Mesenchymal stem cell (in vitro differentiated cells and primary cell): ENCODE measurements around the gene DCTN4.

Source experiments
- DNase-seq: peaks from one replicate; pipeline ENCODE4 v3.0.0-alpha.2; 2013
- H2AFZ ChIP-seq: one replicate; pipeline ENCODE4 v1.6.1; 2013; ENCODE audit warnings: low read depth, mild to moderate bottlenecking, control low read depth, inconsistent platforms, low read length, moderate library complexity
- H2AK5ac ChIP-seq: 2 replicates; pipeline ENCODE4 v1.6.1; 2013; ENCODE audit warnings: low read length, moderate library complexity, mild to moderate bottlenecking, inconsistent platforms; ENCODE audit not compliant: severe bottlenecking
- H2BK120ac ChIP-seq: one replicate; pipeline ENCODE4 v1.6.1; 2013; ENCODE audit warnings: low read depth, mild to moderate bottlenecking, inconsistent platforms, low read length, moderate library complexity
- H2BK12ac ChIP-seq, 2 experiments: one replicate each; pipeline ENCODE4 v1.6.1; 2013; ENCODE audit warnings: inconsistent platforms in 2 of 2, low read length in 2 of 2, mild to moderate bottlenecking in 2 of 2, moderate library complexity in 2 of 2, control low read depth in 1 of 2
- H2BK15ac ChIP-seq: one replicate; pipeline ENCODE4 v1.6.1; 2013; ENCODE audit warnings: mild to moderate bottlenecking, low read depth, inconsistent platforms; ENCODE audit not compliant: poor library complexity, severe bottlenecking
- H2BK5ac ChIP-seq: 2 replicates; pipeline ENCODE4 v1.6.1; 2013; ENCODE audit warnings: low read depth, mild to moderate bottlenecking, low read length, control low read depth, inconsistent platforms; ENCODE audit not compliant: poor library complexity, severe bottlenecking
- H3K14ac ChIP-seq, 2 experiments: one replicate each; pipeline ENCODE4 v1.6.1; 2013; ENCODE audit warnings: inconsistent platforms in 2 of 2, low read length in 2 of 2, control low read depth in 1 of 2, mild to moderate bottlenecking in 1 of 2, moderate library complexity in 1 of 2
- H3K18ac ChIP-seq, 2 experiments: one replicate each; pipeline ENCODE4 v1.6.1; 2013; ENCODE audit warnings: inconsistent platforms in 2 of 2, low read length in 2 of 2, control low read depth in 1 of 2, low read depth in 1 of 2, mild to moderate bottlenecking in 1 of 2
- H3K23ac ChIP-seq, 2 experiments: one replicate each; pipeline ENCODE4 v1.6.1; 2013; ENCODE audit warnings: inconsistent platforms in 2 of 2, low read length in 2 of 2, mild to moderate bottlenecking in 2 of 2, moderate library complexity in 2 of 2, control low read depth in 1 of 2
- H3K27ac ChIP-seq: 2 replicates; pipeline ENCODE4 v1.5.1; 2013; ENCODE audit warnings: mild to moderate bottlenecking, moderate library complexity, low read length, control low read depth, inconsistent platforms; ENCODE audit not compliant: poor library complexity, severe bottlenecking
- H3K27me3 ChIP-seq, 2 experiments: 2 replicates each; pipeline versions ENCODE4 v1.6.1 to v1.7.0; 2013; ENCODE audit warnings: low read length in 2 of 2, mild to moderate bottlenecking in 2 of 2, moderate library complexity in 2 of 2, control low read depth in 1 of 2, inconsistent platforms in 1 of 2; ENCODE audit not compliant: control insufficient read depth in 1 of 2, insufficient read depth in 1 of 2
- H3K36me3 ChIP-seq, 2 experiments: 2 replicates each; pipeline versions ENCODE4 v1.6.1 to v1.7.0; 2013; ENCODE audit warnings: low read length in 2 of 2, control low read depth in 1 of 2, inconsistent platforms in 1 of 2, low read depth in 1 of 2, mild to moderate bottlenecking in 1 of 2; ENCODE audit not compliant: insufficient read depth in 2 of 2, control insufficient read depth in 1 of 2
- H3K4ac ChIP-seq, 2 experiments: one replicate each; pipeline ENCODE4 v1.6.1; 2013; ENCODE audit warnings: inconsistent platforms in 2 of 2, low read length in 2 of 2, mild to moderate bottlenecking in 2 of 2, moderate library complexity in 2 of 2, control low read depth in 1 of 2, low read depth in 1 of 2
- H3K4me1 ChIP-seq: 2 replicates; pipeline ENCODE4 v1.6.1; 2013; ENCODE audit warnings: low read depth, low read length, control low read depth; ENCODE audit not compliant: control insufficient read depth, insufficient read depth
- H3K4me2 ChIP-seq: 2 replicates; pipeline ENCODE4 v1.6.1; 2013; ENCODE audit warnings: low read length, mild to moderate bottlenecking, inconsistent platforms; ENCODE audit not compliant: poor library complexity, severe bottlenecking
- H3K4me3 ChIP-seq, 2 experiments: 2 replicates each; pipeline versions ENCODE4 v1.5.1 to v1.7.0; 2013; ENCODE audit warnings: low read length in 2 of 2, mild to moderate bottlenecking in 2 of 2, control low read depth in 1 of 2, low read depth in 1 of 2; ENCODE audit not compliant: insufficient read depth in 1 of 2
- H3K79me1 ChIP-seq: replicated peaks from 2 replicates; pipeline ENCODE4 v1.6.1; 2013; ENCODE audit warnings: mild to moderate bottlenecking, control low read depth, low read length, inconsistent platforms; ENCODE audit not compliant: poor library complexity, severe bottlenecking
- H3K9ac ChIP-seq: 2 replicates; pipeline ENCODE4 v1.7.0; 2013; ENCODE audit warnings: mild to moderate bottlenecking, low read length, moderate library complexity
- H3K9me3 ChIP-seq: 2 replicates; pipeline ENCODE4 v1.7.0; 2013; ENCODE audit warnings: mild to moderate bottlenecking, low read length; ENCODE audit not compliant: control insufficient read depth
- H4K8ac ChIP-seq: one replicate; pipeline ENCODE4 v1.6.1; 2013; ENCODE audit warnings: inconsistent platforms, mild to moderate bottlenecking, low read length, moderate library complexity
- H4K91ac ChIP-seq: one replicate; pipeline ENCODE4 v1.6.1; 2013; ENCODE audit warnings: mild to moderate bottlenecking, low read length, inconsistent platforms
- WGBS: methylation state at CpG from one replicate; pipeline ENCODE4 v1.1.7; 2013; ENCODE audit warnings: mixed read lengths; 5-methylcytosine and 5-hydroxymethylcytosine counted together

DCTN4 gene

GRCh38 chr5:150663936-150664335 is 94.9 kb downstream of the DCTN4 start:
- Histone ChIP-seq H3K27ac (no peak overlapping the region), H2AFZ (no peak overlapping the region), H3K27me3 (peaks cover 16 to 24% of the 10 kb centered on the region in 2 experiments), H3K14ac (no peak overlapping the region), H3K23ac (no peak overlapping the region), H3K4me3 (no peak overlapping the region), H3K36me3 (no peaks in the 10 kb centered on the region), H2BK15ac (no peak overlapping the region), H2BK5ac (no peak overlapping the region), H3K79me1 (no peaks in the 10 kb centered on the region), H3K4me1 (peaks cover 6% of the 10 kb centered on the region), H3K4me2 (no peak overlapping the region), H2BK120ac (no peak overlapping the region), H2AK5ac (no peak overlapping the region), H4K91ac (no peak overlapping the region), H3K9ac (no peak overlapping the region), H3K9me3 (no peaks in the 10 kb centered on the region), H3K4ac (no peak overlapping the region), H4K8ac (no peak overlapping the region), H3K18ac (no peak overlapping the region), H2BK12ac (no peak overlapping the region)
- no peak for DNase-seq
- 87% methylated on average over 3 of the region's 3 CpGs for WGBS

- DNase-seq, result no peak
- Histone ChIP-seq H3K79me1 (no peaks in the 10 kb centered on the region), H4K8ac (no peak overlapping the region), H2BK12ac (no peak overlapping the region), H3K23ac (no peak overlapping the region), H2AFZ (no peak overlapping the region), H3K4me1 (peaks cover 6% of the 10 kb centered on the region), H2BK5ac (no peak overlapping the region), H3K14ac (no peak overlapping the region), H3K36me3 (no peaks in the 10 kb centered on the region), H4K91ac (no peak overlapping the region), H3K27me3 (peaks cover 16 to 24% of the 10 kb centered on the region in 2 experiments), H3K18ac (no peak overlapping the region), H3K4me3 (no peak overlapping the region), H3K9ac (no peak overlapping the region), H3K4me2 (no peak overlapping the region), H2BK15ac (no peak overlapping the region), H3K4ac (no peak overlapping the region), H3K27ac (no peak overlapping the region), H2BK120ac (no peak overlapping the region), H2AK5ac (no peak overlapping the region), H3K9me3 (no peaks in the 10 kb centered on the region)
- WGBS, result 83% methylated on average over 3 of the region's 4 CpGs
Observed at GRCh38 chr5:150662731-150663516, 95.9 kb downstream of the DCTN4 start.

DNA sequence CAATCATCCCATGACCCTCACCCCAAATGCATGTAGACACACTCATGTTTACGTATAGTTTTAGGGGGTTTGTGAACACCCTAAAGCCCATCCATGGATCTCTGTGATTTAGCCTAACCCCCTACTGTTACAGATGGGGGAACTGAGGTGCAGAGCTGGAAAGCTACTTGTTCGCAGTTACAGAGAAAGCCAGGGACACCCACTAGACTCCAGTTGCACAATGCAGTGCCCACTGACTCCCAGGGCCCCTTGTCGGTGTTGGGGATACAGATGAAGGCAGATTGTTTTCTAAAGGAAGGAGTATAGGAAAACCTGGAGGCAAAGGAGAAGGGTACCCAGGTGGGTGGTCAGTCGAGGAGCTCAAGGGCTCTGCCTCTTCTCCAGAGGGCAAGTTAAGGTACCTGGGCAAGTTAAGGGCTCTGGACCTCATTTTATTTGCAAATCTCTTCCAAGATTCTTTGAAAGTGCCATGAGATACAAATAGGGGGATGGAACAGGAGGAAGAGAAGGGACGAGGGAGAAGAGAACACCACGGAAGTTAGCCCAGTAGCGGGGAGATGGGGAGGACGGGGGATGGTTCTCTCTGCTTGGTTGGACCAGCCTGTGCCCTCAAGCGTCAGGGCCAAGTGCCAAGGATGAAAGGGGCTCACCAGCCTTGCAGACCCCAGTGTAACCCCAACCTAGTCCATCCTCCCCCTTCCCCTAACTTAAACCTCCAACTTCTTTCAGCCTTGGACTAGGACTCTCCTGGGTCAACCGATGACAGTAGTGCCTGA is 96.8 kb downstream of the DCTN4 start:
- H2BK15ac ChIP-seq, result no peak overlapping the region
- H3K23ac ChIP-seq, result no peak overlapping the region
- H4K91ac ChIP-seq, result no peak overlapping the region
- H3K18ac ChIP-seq, result no peak overlapping the region
- no peaks in the 10 kb centered on the region for H3K36me3 ChIP-seq
- no peaks in the 10 kb centered on the region for H3K9me3 ChIP-seq
- no peak overlapping the region for H3K4ac ChIP-seq
- H2BK120ac ChIP-seq, result no peak overlapping the region
- H3K14ac ChIP-seq, result no peak overlapping the region
- no peak overlapping the region for H2BK12ac ChIP-seq
- no peak overlapping the region for H3K4me2 ChIP-seq
- 85% methylated on average over 9 of the region's 10 CpGs for WGBS
- no peaks in the 10 kb centered on the region for H3K79me1 ChIP-seq
- peaks cover 16 to 24% of the 10 kb centered on the region in 2 experiments for H3K27me3 ChIP-seq
- H3K4me1 ChIP-seq, result peaks cover 7% of the 10 kb centered on the region
- H4K8ac ChIP-seq, result no peak overlapping the region
- H2BK5ac ChIP-seq, result no peak overlapping the region
- H2AK5ac ChIP-seq, result no peak overlapping the region
- H2AFZ ChIP-seq, result no peak overlapping the region
- H3K9ac ChIP-seq, result no peak overlapping the region
- no peak for DNase-seq
- H3K27ac ChIP-seq, result no peak overlapping the region
- no peak overlapping the region for H3K4me3 ChIP-seq

DNA sequence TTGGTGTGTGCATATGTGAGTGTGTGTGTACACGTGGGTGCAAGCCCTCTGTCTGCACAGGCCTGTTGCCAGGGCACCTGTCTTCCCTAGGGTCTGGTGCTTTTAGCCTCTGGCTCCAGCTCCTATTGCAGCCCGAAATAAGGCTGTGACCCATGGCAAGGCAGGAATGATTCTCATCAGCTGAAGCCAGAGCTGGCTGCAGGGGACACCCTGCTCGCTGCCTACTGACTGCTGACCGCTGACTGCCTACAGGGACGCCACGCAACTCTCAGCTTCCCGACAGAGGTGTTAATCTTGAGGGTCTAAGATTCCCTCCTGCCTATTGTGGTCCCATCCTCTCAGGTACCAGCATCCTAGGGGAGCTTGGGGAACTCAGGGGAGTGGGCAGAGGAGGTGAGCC is 97.7 kb downstream of the DCTN4 start, which contains the start of gene MYOZ3:
TSS of gene MYOZ3 (plus strand) at position 166 of the 400 bp plus-strand sequence. CDS start 1,691 bp downstream, outside the sequence.
- no peak within 1 kb of the TSS for H3K27ac ChIP-seq
- H3K4me2 ChIP-seq, result no peak within 1 kb of the TSS
- no peak within 1 kb of the TSS for H4K91ac ChIP-seq
- H3K14ac ChIP-seq, result no peak within 1 kb of the TSS
- H3K9ac ChIP-seq, result no peak within 1 kb of the TSS
- no peak within 1 kb of the TSS for H3K4ac ChIP-seq
- H2BK12ac ChIP-seq, result no peak within 1 kb of the TSS
- H3K4me1 ChIP-seq, result peaks cover 14% of the 10 kb centered on the region
- 82% methylated on average over 4 of the region's 7 CpGs for WGBS
- no peaks in the 10 kb centered on the region for H3K79me1 ChIP-seq
- no peaks in the 10 kb centered on the region for H3K9me3 ChIP-seq
- no peak within 1 kb of the TSS for H2BK15ac ChIP-seq
- H3K36me3 ChIP-seq, result no peaks in the 10 kb centered on the region
- DNase-seq, result no peak
- no peak within 1 kb of the TSS for H2BK5ac ChIP-seq
- no peak within 1 kb of the TSS for H2AFZ ChIP-seq
- H3K23ac ChIP-seq, result no peak within 1 kb of the TSS
- no peak within 1 kb of the TSS for H3K4me3 ChIP-seq
- H4K8ac ChIP-seq, result no peak within 1 kb of the TSS
- peaks cover 16 to 24% of the 10 kb centered on the region in 2 experiments for H3K27me3 ChIP-seq
- H3K18ac ChIP-seq, result no peak within 1 kb of the TSS
- H2AK5ac ChIP-seq, result no peak within 1 kb of the TSS
- no peak within 1 kb of the TSS for H2BK120ac ChIP-seq
